Lower lobe of right lung (tissue), 2 donors: ENCODE measurements around the gene HSD3B2. TPM values are rescaled to one million over a fixed set of nuclear protein-coding genes. Genes with fewer than 3 reads are reported as not detected.

Experiments used
- ATAC-seq, 2 donors: fragments of 200-7000 bp; cut with Tn5 transposase; one replicate each; pipeline ENCODE4 v1.9.1; 2020 to 2022; ENCODE audit warnings: mild to moderate bottlenecking in 2 of 2, moderate library complexity in 2 of 2
- DNase-seq: peaks from one replicate; pipeline ENCODE4 v3.0.0-alpha.2; 2020
- H3K27ac ChIP-seq: fragments of 200-600 bp; one replicate; pipeline ENCODE4 v1.8.0; 2022
- H3K27me3 ChIP-seq: fragments of 200-600 bp; one replicate; pipeline ENCODE4 v1.8.0; 2022; ENCODE audit warnings: low read depth
- H3K36me3 ChIP-seq: fragments of 200-600 bp; one replicate; pipeline ENCODE4 v1.8.0; 2022; ENCODE audit warnings: mild to moderate bottlenecking
- H3K4me1 ChIP-seq: fragments of 200-600 bp; one replicate; pipeline ENCODE4 v1.8.0; 2022
- H3K4me3 ChIP-seq: fragments of 200-600 bp; one replicate; pipeline ENCODE4 v1.8.0; 2022; ENCODE audit warnings: mild to moderate bottlenecking
- H3K9me3 ChIP-seq: fragments of 200-600 bp; one replicate; pipeline ENCODE4 v1.8.0; 2022
- intact Hi-C: fragments of 100-400 bp; cut with DNase I; formaldehyde crosslinking; loops from one replicate; pipeline ENCODE4 v1.11.0; 2022
- total RNA-seq: library from RNA; stranded (reverse); fragmentation: NEBNext Ultra II Directional; extraction: Animal tissue kit (Norgen Biotek cat#: 25700); gene quantifications from one replicate; pipeline ENCODE4 v1.2.1, GENCODE V29; 2021
- TF ChIP-seq, protein P1 (sequence below): fragments of 200-600 bp; IDR thresholded peaks from one replicate; pipeline ENCODE4 v1.8.0; 2022; ENCODE audit warnings: antibody characterized with exemption, mild to moderate bottlenecking
- donor health status: DM: no; HTN: yes; CAD: no; lungs with severe emphysema.

Gene HSD3B2
- total RNA-seq, 1 donor from 2014 or later = not detected

DNA sequence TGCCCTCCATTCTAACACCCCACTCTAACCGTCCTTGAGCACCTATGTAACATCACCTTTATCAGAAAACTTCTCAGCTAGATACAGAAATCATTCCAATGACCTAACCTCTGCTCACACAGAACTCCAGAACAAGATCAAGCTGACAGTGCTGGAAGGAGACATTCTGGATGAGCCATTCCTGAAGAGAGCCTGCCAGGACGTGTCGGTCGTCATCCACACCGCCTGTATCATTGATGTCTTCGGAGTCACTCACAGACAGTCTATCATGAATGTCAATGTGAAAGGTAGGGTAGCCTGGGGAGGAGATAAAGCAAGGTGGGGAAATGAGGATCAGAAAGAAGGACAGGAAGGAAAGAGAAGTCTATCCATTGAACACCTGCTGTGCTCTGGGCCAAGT is 27.8 kb downstream of the HSD3B2 start:
- no peak overlapping the region for H3K27ac ChIP-seq
- no peaks in the 10 kb centered on the region for H3K36me3 ChIP-seq
- no peak for DNase-seq
- TF ChIP-seq, protein P1, sequence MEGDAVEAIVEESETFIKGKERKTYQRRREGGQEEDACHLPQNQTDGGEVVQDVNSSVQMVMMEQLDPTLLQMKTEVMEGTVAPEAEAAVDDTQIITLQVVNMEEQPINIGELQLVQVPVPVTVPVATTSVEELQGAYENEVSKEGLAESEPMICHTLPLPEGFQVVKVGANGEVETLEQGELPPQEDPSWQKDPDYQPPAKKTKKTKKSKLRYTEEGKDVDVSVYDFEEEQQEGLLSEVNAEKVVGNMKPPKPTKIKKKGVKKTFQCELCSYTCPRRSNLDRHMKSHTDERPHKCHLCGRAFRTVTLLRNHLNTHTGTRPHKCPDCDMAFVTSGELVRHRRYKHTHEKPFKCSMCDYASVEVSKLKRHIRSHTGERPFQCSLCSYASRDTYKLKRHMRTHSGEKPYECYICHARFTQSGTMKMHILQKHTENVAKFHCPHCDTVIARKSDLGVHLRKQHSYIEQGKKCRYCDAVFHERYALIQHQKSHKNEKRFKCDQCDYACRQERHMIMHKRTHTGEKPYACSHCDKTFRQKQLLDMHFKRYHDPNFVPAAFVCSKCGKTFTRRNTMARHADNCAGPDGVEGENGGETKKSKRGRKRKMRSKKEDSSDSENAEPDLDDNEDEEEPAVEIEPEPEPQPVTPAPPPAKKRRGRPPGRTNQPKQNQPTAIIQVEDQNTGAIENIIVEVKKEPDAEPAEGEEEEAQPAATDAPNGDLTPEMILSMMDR = no peak
- intact Hi-C loops = no loop called here
- H3K4me1 ChIP-seq = no peaks in the 10 kb centered on the region
- no peak overlapping the region for H3K4me3 ChIP-seq
- no peak for ATAC-seq
- no peaks in the 10 kb centered on the region for H3K27me3 ChIP-seq
- H3K9me3 ChIP-seq = no peaks in the 10 kb centered on the region

DNA sequence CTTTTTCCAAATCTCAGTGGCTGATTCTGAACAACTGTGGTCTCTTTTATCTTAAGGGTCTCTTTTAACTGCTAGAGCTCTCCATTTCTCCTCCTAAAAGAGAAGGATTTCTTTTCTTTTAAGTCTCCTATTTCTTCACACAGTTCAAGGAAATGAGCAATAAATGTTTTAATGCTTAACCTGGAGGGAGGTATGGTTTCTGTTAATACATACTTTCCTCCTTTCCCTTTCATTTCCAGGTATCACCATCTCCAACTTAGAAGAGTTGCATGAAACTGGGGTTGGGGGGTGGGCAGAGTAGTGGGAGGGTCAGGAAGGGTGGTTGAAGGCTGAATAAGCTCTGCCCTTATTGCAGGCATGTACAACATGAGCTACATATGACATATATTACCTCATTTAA is 31.4 kb downstream of the HSD3B2 start:
- H3K4me3 ChIP-seq = no peak overlapping the region
- H3K36me3 ChIP-seq = no peaks in the 10 kb centered on the region
- DNase-seq (no peak), ATAC-seq (no peak)
- intact Hi-C loops = no loop called here
- H3K9me3 ChIP-seq = no peaks in the 10 kb centered on the region
- H3K27me3 ChIP-seq = no peaks in the 10 kb centered on the region
- H3K27ac ChIP-seq = no peak overlapping the region
- H3K4me1 ChIP-seq = no peaks in the 10 kb centered on the region
- TF ChIP-seq, protein P1 = no peak

DNA sequence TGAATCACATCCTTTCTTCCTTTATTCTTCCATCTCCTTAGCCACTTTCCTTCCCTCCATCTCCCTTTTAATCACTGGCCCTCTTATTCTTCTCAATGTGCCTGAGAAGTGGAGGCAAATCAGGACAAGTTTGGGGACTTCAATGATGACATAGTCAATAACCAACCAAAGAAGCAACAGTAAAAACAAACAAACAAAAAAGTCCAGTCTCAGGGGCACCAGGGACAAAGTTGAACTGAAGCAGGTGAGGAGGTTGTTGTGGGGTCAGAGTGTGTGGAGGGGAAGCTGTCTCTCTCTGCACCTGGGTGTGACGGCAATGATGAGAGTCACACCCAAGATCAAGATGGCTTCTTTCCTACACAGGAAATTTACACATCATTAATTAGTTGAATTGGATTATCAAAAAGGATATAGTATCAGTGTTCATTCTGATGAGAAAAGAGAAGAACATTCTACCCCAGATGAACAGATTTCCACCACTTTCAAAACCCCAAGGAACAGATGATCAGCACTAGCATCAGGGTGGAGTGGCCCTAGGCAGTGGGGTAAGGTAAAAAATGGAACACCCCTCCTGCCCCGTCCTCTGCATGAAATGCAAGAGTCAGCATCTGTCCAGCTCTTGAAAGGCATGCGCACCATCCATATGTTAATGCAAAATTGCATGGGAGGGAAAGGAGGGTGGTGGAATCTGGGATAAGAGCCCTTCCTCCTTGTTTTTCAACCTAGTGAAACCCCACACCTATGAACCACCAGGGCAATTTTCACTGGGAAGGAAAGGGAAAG is 32.6 kb downstream of the HSD3B2 start:
- intact Hi-C loops = no loop called here
- ATAC-seq (no peak), DNase-seq (no peak)
- H3K27me3 ChIP-seq = no peaks in the 10 kb centered on the region
- no peak overlapping the region for H3K27ac ChIP-seq
- H3K36me3 ChIP-seq = no peaks in the 10 kb centered on the region
- H3K9me3 ChIP-seq = no peaks in the 10 kb centered on the region
- TF ChIP-seq, protein P1 = no peak
- no peaks in the 10 kb centered on the region for H3K4me1 ChIP-seq
- H3K4me3 ChIP-seq = no peak overlapping the region

DNA sequence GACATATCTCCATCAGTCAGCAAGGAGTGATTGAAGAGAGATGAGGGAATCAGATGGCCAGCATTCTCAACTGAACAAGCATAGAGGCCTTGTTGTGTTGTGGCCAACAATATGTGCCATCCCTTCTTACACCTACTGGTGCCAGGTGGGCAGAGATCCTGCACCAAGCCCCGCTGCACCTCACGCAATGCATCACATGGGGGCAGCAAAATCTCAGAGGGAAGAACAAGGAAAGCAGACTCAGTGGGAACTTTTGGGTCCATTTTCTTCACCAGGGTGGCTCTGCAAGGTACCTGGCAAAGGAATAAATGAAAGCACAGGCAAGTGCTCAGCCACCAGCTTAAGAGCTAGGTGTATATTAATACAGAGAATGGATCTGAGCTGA is 33.2 kb downstream of the HSD3B2 start:
- ATAC-seq (no peak), DNase-seq (no peak)
- Histone ChIP-seq H3K9me3 (no peaks in the 10 kb centered on the region), H3K27me3 (no peaks in the 10 kb centered on the region), H3K27ac (no peak overlapping the region), H3K4me3 (no peak overlapping the region), H3K36me3 (no peaks in the 10 kb centered on the region), H3K4me1 (no peaks in the 10 kb centered on the region)
- TF ChIP-seq, protein P1 = no peak
- intact Hi-C loops = no loop called here

DNA sequence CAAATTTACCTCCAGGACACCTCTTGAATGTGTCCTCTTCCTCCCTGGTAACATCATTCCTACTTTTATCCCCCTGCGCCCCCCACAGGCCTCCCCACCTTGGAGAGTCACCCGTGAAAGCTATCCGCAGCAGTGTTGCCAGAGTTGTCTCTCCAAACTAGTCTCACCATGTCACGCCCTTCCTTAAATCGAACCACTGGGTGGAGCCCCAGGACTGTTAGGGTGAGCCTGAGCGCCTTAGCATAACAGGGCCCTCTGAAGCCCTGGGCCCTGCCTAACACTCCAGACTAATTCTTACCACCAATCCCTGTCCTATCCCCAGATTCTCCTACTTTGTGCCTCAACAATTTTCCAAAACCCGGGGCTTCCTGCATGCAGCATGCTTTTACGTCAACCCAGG is 35.0 kb downstream of the HSD3B2 start:
- H3K4me1 ChIP-seq = no peaks in the 10 kb centered on the region
- DNase-seq (no peak), ATAC-seq (no peak)
- H3K27me3 ChIP-seq = no peaks in the 10 kb centered on the region
- H3K36me3 ChIP-seq = no peaks in the 10 kb centered on the region
- no peak overlapping the region for H3K27ac ChIP-seq
- no peaks in the 10 kb centered on the region for H3K9me3 ChIP-seq
- H3K4me3 ChIP-seq = no peak overlapping the region
- TF ChIP-seq, protein P1 = no peak
- intact Hi-C loops = no loop called here
